ENCODE data around the gene CAPN13. TPM values are rescaled to one million over a fixed set of nuclear protein-coding genes. Genes with fewer than 3 reads are reported as not detected.

The CAPN13 gene
- total RNA-seq, result not detected in 2 replicates

GRCh38 chr2:30807249-30807648 is at the start of gene CAPN13:
Gene CAPN13 (minus strand): TSS chr2:30807446. CDS start chr2:30787325, 20,121 bp downstream.

